NB4 (cell line): ENCODE results near the gene TPM4.

Source experiments
- TF ChIP-seq, protein P1 (sequence below): IDR thresholded peaks from one replicate; pipeline ENCODE4 v1.5.1; 2012; ENCODE audit warnings: low read depth, low read length
- TF ChIP-seq, protein P2 (sequence below): IDR thresholded peaks from 2 replicates; pipeline ENCODE4 v1.6.1; 2011; ENCODE audit warnings: low read depth, low read length

DNA sequence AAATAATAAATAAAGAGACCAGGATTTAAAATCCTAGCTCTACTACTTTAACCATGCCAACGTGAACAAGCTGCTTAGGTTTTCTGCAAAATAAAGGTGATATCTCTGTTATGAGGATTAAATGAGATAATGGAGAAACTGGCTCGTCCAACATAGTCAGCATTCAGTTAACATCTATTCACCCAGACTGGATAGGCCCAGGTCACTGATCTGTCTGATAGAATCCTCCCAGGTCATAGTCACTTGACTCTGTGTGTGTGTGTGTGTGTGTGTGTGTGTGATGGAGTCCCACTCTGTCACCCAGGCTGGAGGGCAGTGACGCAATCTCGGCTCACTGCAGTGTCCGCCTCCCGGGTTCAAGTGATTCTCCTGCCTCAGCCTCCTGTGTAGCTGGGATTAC, 22.5 kb downstream of the TPM4 start:
- TF ChIP-seq, protein P1, sequence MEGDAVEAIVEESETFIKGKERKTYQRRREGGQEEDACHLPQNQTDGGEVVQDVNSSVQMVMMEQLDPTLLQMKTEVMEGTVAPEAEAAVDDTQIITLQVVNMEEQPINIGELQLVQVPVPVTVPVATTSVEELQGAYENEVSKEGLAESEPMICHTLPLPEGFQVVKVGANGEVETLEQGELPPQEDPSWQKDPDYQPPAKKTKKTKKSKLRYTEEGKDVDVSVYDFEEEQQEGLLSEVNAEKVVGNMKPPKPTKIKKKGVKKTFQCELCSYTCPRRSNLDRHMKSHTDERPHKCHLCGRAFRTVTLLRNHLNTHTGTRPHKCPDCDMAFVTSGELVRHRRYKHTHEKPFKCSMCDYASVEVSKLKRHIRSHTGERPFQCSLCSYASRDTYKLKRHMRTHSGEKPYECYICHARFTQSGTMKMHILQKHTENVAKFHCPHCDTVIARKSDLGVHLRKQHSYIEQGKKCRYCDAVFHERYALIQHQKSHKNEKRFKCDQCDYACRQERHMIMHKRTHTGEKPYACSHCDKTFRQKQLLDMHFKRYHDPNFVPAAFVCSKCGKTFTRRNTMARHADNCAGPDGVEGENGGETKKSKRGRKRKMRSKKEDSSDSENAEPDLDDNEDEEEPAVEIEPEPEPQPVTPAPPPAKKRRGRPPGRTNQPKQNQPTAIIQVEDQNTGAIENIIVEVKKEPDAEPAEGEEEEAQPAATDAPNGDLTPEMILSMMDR: no peak
- TF ChIP-seq, protein P2, sequence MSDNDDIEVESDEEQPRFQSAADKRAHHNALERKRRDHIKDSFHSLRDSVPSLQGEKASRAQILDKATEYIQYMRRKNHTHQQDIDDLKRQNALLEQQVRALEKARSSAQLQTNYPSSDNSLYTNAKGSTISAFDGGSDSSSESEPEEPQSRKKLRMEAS: no peak
